ENCODE measurements around the gene ITPK1.
"Not testable (repeated sequence)": the region's sequence is repeated elsewhere in the genome, so short reads cannot be mapped to it uniquely, and the experiment has no call there.

DNA sequence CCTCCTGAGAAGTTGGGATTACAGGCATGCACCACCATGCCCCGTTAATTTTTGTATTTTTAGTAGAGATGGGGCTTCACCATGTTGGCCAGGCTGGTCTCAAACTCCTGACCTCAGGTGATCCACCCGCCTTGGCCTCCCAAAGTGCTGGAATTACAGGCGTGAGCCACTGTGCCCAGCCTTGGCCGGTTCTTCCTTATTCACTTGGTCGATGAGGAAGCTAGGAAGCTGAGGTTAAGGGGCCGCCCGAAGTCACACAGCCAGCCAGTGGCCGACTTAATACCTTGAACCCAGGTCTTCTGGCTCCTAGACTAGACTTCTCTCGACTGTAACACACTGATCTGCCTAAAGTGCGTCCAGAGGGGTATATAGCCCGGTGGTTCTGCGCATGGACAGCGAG, 20.8 kb upstream of the ITPK1 start:
- TF ChIP-seq EZH2 (optimal IDR thresholded peaks at IDR 0.05; ENCODE audit: low read depth, low read length): not testable (repeated sequence)
- TF ChIP-seq, protein P1, sequence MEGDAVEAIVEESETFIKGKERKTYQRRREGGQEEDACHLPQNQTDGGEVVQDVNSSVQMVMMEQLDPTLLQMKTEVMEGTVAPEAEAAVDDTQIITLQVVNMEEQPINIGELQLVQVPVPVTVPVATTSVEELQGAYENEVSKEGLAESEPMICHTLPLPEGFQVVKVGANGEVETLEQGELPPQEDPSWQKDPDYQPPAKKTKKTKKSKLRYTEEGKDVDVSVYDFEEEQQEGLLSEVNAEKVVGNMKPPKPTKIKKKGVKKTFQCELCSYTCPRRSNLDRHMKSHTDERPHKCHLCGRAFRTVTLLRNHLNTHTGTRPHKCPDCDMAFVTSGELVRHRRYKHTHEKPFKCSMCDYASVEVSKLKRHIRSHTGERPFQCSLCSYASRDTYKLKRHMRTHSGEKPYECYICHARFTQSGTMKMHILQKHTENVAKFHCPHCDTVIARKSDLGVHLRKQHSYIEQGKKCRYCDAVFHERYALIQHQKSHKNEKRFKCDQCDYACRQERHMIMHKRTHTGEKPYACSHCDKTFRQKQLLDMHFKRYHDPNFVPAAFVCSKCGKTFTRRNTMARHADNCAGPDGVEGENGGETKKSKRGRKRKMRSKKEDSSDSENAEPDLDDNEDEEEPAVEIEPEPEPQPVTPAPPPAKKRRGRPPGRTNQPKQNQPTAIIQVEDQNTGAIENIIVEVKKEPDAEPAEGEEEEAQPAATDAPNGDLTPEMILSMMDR (IDR thresholded peaks at IDR 0.05; ENCODE audit: low read length): not testable (repeated sequence)
